ENCODE data around the gene CADM4.
A peak's percentile ranks its signal among the peaks of the same experiment; 100 is the strongest.

CADM4 gene

GRCh38 chr19:43631491-43631890 is 8.2 kb downstream of the CADM4 start:
- H3K36me3 ChIP-seq (ENCODE audit: control insufficient read depth in 1 of 2, insufficient read depth in 2 of 2, low read depth in 1 of 2, low read length in 2 of 2), result peaks cover 0 to 8% of the 10 kb centered on the region in 2 experiments
- WGBS, result 76% methylated on average over 4 of the region's 5 CpGs
- H3K4me1 ChIP-seq (ENCODE audit: control insufficient read depth, insufficient read depth, low read depth, low read length), result peaks cover 27% of the 10 kb centered on the region
- H4K8ac ChIP-seq (ENCODE audit: low read length), result no peak overlapping the region
- no peak overlapping the region for H2BK120ac ChIP-seq (ENCODE audit: low read depth, low read length)
- no peak overlapping the region for H3K9ac ChIP-seq (ENCODE audit: low read length)
- H3K18ac ChIP-seq (ENCODE audit: low read depth in 1 of 2, low read length in 2 of 2), result no peak overlapping the region
- H2AK5ac ChIP-seq (ENCODE audit: low read length, severe bottlenecking), result no peak overlapping the region
- no peak overlapping the region for H4K91ac ChIP-seq (ENCODE audit: low read length)
- H3K27ac ChIP-seq (ENCODE audit: low read length, poor library complexity, severe bottlenecking), result no peak overlapping the region
- no peak for DNase-seq
- H3K79me1 ChIP-seq (replicated peaks; ENCODE audit: low read length, poor library complexity, severe bottlenecking), result peaks cover 30% of the 10 kb centered on the region
- H2AFZ ChIP-seq (ENCODE audit: low read depth, low read length), result no peak overlapping the region
- H3K27me3 ChIP-seq (ENCODE audit: control insufficient read depth in 1 of 2, insufficient read depth in 1 of 2, low read length in 2 of 2), result peaks cover 0 to 7% of the 10 kb centered on the region in 2 experiments
- H3K4me3 ChIP-seq (ENCODE audit: insufficient read depth in 1 of 2, low read depth in 1 of 2, low read length in 2 of 2), result no peak overlapping the region
- no peak overlapping the region for H3K4me2 ChIP-seq (ENCODE audit: low read length, poor library complexity, severe bottlenecking)
- no peak overlapping the region for H3K23ac ChIP-seq (ENCODE audit: low read length in 2 of 2)
- no peak overlapping the region for H2BK15ac ChIP-seq (ENCODE audit: low read depth, poor library complexity, severe bottlenecking)
- H2BK5ac ChIP-seq (ENCODE audit: low read depth, low read length, poor library complexity, severe bottlenecking), result no peak overlapping the region
- no peak overlapping the region for H3K4ac ChIP-seq (ENCODE audit: low read depth in 1 of 2, low read length in 2 of 2)
- no peak overlapping the region for H2BK12ac ChIP-seq (ENCODE audit: low read length in 2 of 2)
- no peaks in the 10 kb centered on the region for H3K9me3 ChIP-seq (ENCODE audit: control insufficient read depth, low read length)
- H3K14ac ChIP-seq (ENCODE audit: low read length in 2 of 2), result no peak overlapping the region

GRCh38 chr19:43628646-43629326 is 10.9 kb downstream of the CADM4 start:
- Histone ChIP-seq H4K91ac (ENCODE audit: low read length) (no peak overlapping the region), H3K79me1 (replicated peaks; ENCODE audit: low read length, poor library complexity, severe bottlenecking) (peaks cover 24% of the 10 kb centered on the region), H2BK15ac (ENCODE audit: low read depth, poor library complexity, severe bottlenecking) (no peak overlapping the region), H4K8ac (ENCODE audit: low read length) (no peak overlapping the region), H3K27me3 (ENCODE audit: control insufficient read depth in 1 of 2, insufficient read depth in 1 of 2, low read length in 2 of 2) (peaks cover 0 to 14% of the 10 kb centered on the region in 2 experiments), H2BK120ac (ENCODE audit: low read depth, low read length) (no peak overlapping the region), H2BK12ac (ENCODE audit: low read length in 2 of 2) (no peak overlapping the region), H2AK5ac (ENCODE audit: low read length, severe bottlenecking) (no peak overlapping the region), H2BK5ac (ENCODE audit: low read depth, low read length, poor library complexity, severe bottlenecking) (no peak overlapping the region), H2AFZ (ENCODE audit: low read depth, low read length) (no peak overlapping the region), H3K4me1 (ENCODE audit: control insufficient read depth, insufficient read depth, low read depth, low read length) (peaks cover 2% of the 10 kb centered on the region), H3K4ac (ENCODE audit: low read depth in 1 of 2, low read length in 2 of 2) (no peak overlapping the region), H3K9me3 (ENCODE audit: control insufficient read depth, low read length) (no peaks in the 10 kb centered on the region), H3K14ac (ENCODE audit: low read length in 2 of 2) (no peak overlapping the region), H3K4me3 (ENCODE audit: insufficient read depth in 1 of 2, low read depth in 1 of 2, low read length in 2 of 2) (no peak overlapping the region), H3K23ac (ENCODE audit: low read length in 2 of 2) (no peak overlapping the region), H3K18ac (ENCODE audit: low read depth in 1 of 2, low read length in 2 of 2) (no peak overlapping the region), H3K27ac (ENCODE audit: low read length, poor library complexity, severe bottlenecking) (no peak overlapping the region), H3K4me2 (ENCODE audit: low read length, poor library complexity, severe bottlenecking) (no peak overlapping the region), H3K36me3 (ENCODE audit: control insufficient read depth in 1 of 2, insufficient read depth in 2 of 2, low read depth in 1 of 2, low read length in 2 of 2) (peaks cover 0 to 34% of the 10 kb centered on the region in 2 experiments), H3K9ac (ENCODE audit: low read length) (no peak overlapping the region)
- WGBS, result 100% methylated on average over 2 of the region's 3 CpGs
- no peak for DNase-seq

GRCh38 chr19:43626838-43627237 is 12.8 kb downstream of the CADM4 start:
- no peak overlapping the region for H2BK15ac ChIP-seq (ENCODE audit: low read depth, poor library complexity, severe bottlenecking)
- no peak overlapping the region for H3K4me2 ChIP-seq (ENCODE audit: low read length, poor library complexity, severe bottlenecking)
- H3K18ac ChIP-seq (ENCODE audit: low read depth in 1 of 2, low read length in 2 of 2), result no peak overlapping the region
- H3K23ac ChIP-seq (ENCODE audit: low read length in 2 of 2), result no peak overlapping the region
- H2BK120ac ChIP-seq (ENCODE audit: low read depth, low read length), result no peak overlapping the region
- H3K4ac ChIP-seq (ENCODE audit: low read depth in 1 of 2, low read length in 2 of 2), result no peak overlapping the region
- no peak overlapping the region for H3K27ac ChIP-seq (ENCODE audit: low read length, poor library complexity, severe bottlenecking)
- peaks cover 0 to 45% of the 10 kb centered on the region in 2 experiments for H3K36me3 ChIP-seq (ENCODE audit: control insufficient read depth in 1 of 2, insufficient read depth in 2 of 2, low read depth in 1 of 2, low read length in 2 of 2)
- H3K79me1 ChIP-seq (replicated peaks; ENCODE audit: low read length, poor library complexity, severe bottlenecking), result peaks cover 27% of the 10 kb centered on the region
- no peak overlapping the region for H2BK12ac ChIP-seq (ENCODE audit: low read length in 2 of 2)
- no peak overlapping the region for H3K4me3 ChIP-seq (ENCODE audit: insufficient read depth in 1 of 2, low read depth in 1 of 2, low read length in 2 of 2)
- no peak overlapping the region for H4K91ac ChIP-seq (ENCODE audit: low read length)
- peaks cover 2% of the 10 kb centered on the region for H3K4me1 ChIP-seq (ENCODE audit: control insufficient read depth, insufficient read depth, low read depth, low read length)
- H3K27me3 ChIP-seq (ENCODE audit: control insufficient read depth in 1 of 2, insufficient read depth in 1 of 2, low read length in 2 of 2), result peaks cover 0 to 14% of the 10 kb centered on the region in 2 experiments
- no peak overlapping the region for H2AK5ac ChIP-seq (ENCODE audit: low read length, severe bottlenecking)
- no peak overlapping the region for H3K14ac ChIP-seq (ENCODE audit: low read length in 2 of 2)
- H2AFZ ChIP-seq (ENCODE audit: low read depth, low read length), result no peak overlapping the region
- WGBS, result 61% methylated on average over 17 of the region's 17 CpGs
- DNase-seq, result no peak
- no peak overlapping the region for H3K9ac ChIP-seq (ENCODE audit: low read length)
- H2BK5ac ChIP-seq (ENCODE audit: low read depth, low read length, poor library complexity, severe bottlenecking), result no peak overlapping the region
- no peaks in the 10 kb centered on the region for H3K9me3 ChIP-seq (ENCODE audit: control insufficient read depth, low read length)
- peak overlapping the region; percentile 50 for H4K8ac ChIP-seq (ENCODE audit: low read length)

GRCh38 chr19:43625918-43626579 is 13.6 kb downstream of the CADM4 start:
- Histone ChIP-seq H2BK12ac (ENCODE audit: low read length in 2 of 2) (no peak overlapping the region), H4K8ac (ENCODE audit: low read length) (no peak overlapping the region), H2BK15ac (ENCODE audit: low read depth, poor library complexity, severe bottlenecking) (no peak overlapping the region), H3K4me2 (ENCODE audit: low read length, poor library complexity, severe bottlenecking) (no peak overlapping the region), H3K79me1 (replicated peaks; ENCODE audit: low read length, poor library complexity, severe bottlenecking) (peaks cover 25% of the 10 kb centered on the region), H4K91ac (ENCODE audit: low read length) (no peak overlapping the region), H2BK120ac (ENCODE audit: low read depth, low read length) (no peak overlapping the region), H2AFZ (ENCODE audit: low read depth, low read length) (no peak overlapping the region), H2BK5ac (ENCODE audit: low read depth, low read length, poor library complexity, severe bottlenecking) (no peak overlapping the region), H3K27ac (ENCODE audit: low read length, poor library complexity, severe bottlenecking) (no peak overlapping the region), H3K18ac (ENCODE audit: low read depth in 1 of 2, low read length in 2 of 2) (no peak overlapping the region), H3K9ac (ENCODE audit: low read length) (no peak overlapping the region), H2AK5ac (ENCODE audit: low read length, severe bottlenecking) (no peak overlapping the region), H3K9me3 (ENCODE audit: control insufficient read depth, low read length) (no peaks in the 10 kb centered on the region), H3K27me3 (ENCODE audit: control insufficient read depth in 1 of 2, insufficient read depth in 1 of 2, low read length in 2 of 2) (peaks cover 0 to 14% of the 10 kb centered on the region in 2 experiments), H3K36me3 (ENCODE audit: control insufficient read depth in 1 of 2, insufficient read depth in 2 of 2, low read depth in 1 of 2, low read length in 2 of 2) (peaks cover 0 to 45% of the 10 kb centered on the region in 2 experiments), H3K23ac (ENCODE audit: low read length in 2 of 2) (no peak overlapping the region), H3K4me3 (ENCODE audit: insufficient read depth in 1 of 2, low read depth in 1 of 2, low read length in 2 of 2) (no peak overlapping the region), H3K4ac (ENCODE audit: low read depth in 1 of 2, low read length in 2 of 2) (no peak overlapping the region), H3K4me1 (ENCODE audit: control insufficient read depth, insufficient read depth, low read depth, low read length) (peaks cover 2% of the 10 kb centered on the region), H3K14ac (ENCODE audit: low read length in 2 of 2) (no peak overlapping the region)
- no peak for DNase-seq
- WGBS, result 94% methylated on average over 29 of the region's 32 CpGs

Measured in mesenchymal stem cell (in vitro differentiated cells and primary cell).